Transverse colon (tissue), 4 donors: ENCODE results near the gene NFXL1. TPM values are rescaled to one million over a fixed set of nuclear protein-coding genes. Genes with fewer than 3 reads are reported as not detected.

ENCODE experiments used
- DNase-seq: peaks from one replicate; pipeline ENCODE4 v3.0.0-alpha.2; 2019
- H3K27ac ChIP-seq, 4 donors: fragments of 200-600 bp; sonication (generic); 2 replicates each; pipeline ENCODE4 v1.5.1; 2016 to 2018; ENCODE audit warnings: inconsistent platforms in 4 of 4
- H3K27me3 ChIP-seq: fragments of 200-600 bp; sonication (generic); 2 replicates; pipeline ENCODE4 v1.5.1; 2017; ENCODE audit warnings: inconsistent platforms
- H3K36me3 ChIP-seq, 4 donors: fragments of 200-600 bp; sonication (generic); 2 replicates each; pipeline ENCODE4 v1.5.1; 2017 to 2019; ENCODE audit warnings: inconsistent platforms in 4 of 4
- H3K4me1 ChIP-seq, 4 donors: fragments of 200-600 bp; sonication (generic); 2 replicates each; pipeline ENCODE4 v1.5.1; 2017 to 2020; ENCODE audit warnings: inconsistent platforms in 4 of 4
- H3K4me3 ChIP-seq, 4 donors: fragments of 200-600 bp; sonication (generic); 1 replicate in 1 of 4; 2 replicates in 3 of 4; pipeline versions ENCODE4 v1.5.1 to v1.6.1; 2017 to 2019; ENCODE audit warnings: inconsistent platforms in 4 of 4
- H3K9me3 ChIP-seq, 2 donors: fragments of 200-600 bp; sonication (generic); 2 replicates each; pipeline ENCODE4 v1.5.1; 2017 to 2019; ENCODE audit warnings: inconsistent platforms in 2 of 2
- EP300 ChIP-seq: sonication (generic); formaldehyde crosslinking; IDR thresholded peaks from one replicate; pipeline ENCODE4 v1.6.1; 2017; ENCODE audit warnings: antibody characterized with exemption, low read depth
- POLR2A ChIP-seq: fragments of 450-650 bp; IDR thresholded peaks from one replicate; pipeline ENCODE4 v1.6.1; 2016; ENCODE audit warnings: antibody characterized with exemption, mild to moderate bottlenecking, moderate library complexity
- POLR2AphosphoS5 ChIP-seq, 3 donors: sonication (generic); formaldehyde crosslinking; IDR thresholded peaks; one replicate each; pipeline ENCODE4 v1.6.1; 2016; ENCODE audit warnings: antibody characterized with exemption in 3 of 3
- WGBS, 2 donors: methylation state at CpG; one replicate each; pipeline ENCODE4 v1.1.5; 2018; ENCODE audit warnings: low coverage in 1 of 2; 5-methylcytosine and 5-hydroxymethylcytosine counted together
- in situ Hi-C, 4 donors: fragments of 200-750 bp; cut with MboI; loops; one replicate each; pipeline versions ENCODE4 v1.15.0 to v1.15.1; 2017; ENCODE audit warnings: low sequenced_read_pairs in 3 of 4, low pct_ligation_motif_present in 1 of 4, low pct_unique_long_range_greater_than_20kb in 1 of 4
- intact Hi-C: fragments of 100-400 bp; cut with DNase I; formaldehyde crosslinking; loops from one replicate; pipeline ENCODE4 v1.15.1; 2023; ENCODE audit warnings: low total_unique reads
- total RNA-seq, 4 donors: library from RNA; depleted of rRNA; stranded (reverse); fragments of >200 nt; gene quantifications; one replicate each; pipeline ENCODE4 v1.1.0, GENCODE V29; 2016
- TF ChIP-seq, protein P1 (sequence below), 5 experiments: fragments of 200-600 bp in 3 of 5; fragments of 450-650 bp in 2 of 5; sonication (generic) in 3 of 5; IDR thresholded peaks; 1 replicate in 2 of 5; 2 replicates in 3 of 5; pipeline ENCODE4 v1.5.1; 2016 to 2017; ENCODE audit warnings: antibody characterized with exemption in 5 of 5, inconsistent platforms in 3 of 5, mild to moderate bottlenecking in 2 of 5, moderate library complexity in 1 of 5

The NFXL1 gene
- total RNA-seq, 4 donors from 2014 or later = 2.0 to 22.4 (median 9.3) TPM

DNA sequence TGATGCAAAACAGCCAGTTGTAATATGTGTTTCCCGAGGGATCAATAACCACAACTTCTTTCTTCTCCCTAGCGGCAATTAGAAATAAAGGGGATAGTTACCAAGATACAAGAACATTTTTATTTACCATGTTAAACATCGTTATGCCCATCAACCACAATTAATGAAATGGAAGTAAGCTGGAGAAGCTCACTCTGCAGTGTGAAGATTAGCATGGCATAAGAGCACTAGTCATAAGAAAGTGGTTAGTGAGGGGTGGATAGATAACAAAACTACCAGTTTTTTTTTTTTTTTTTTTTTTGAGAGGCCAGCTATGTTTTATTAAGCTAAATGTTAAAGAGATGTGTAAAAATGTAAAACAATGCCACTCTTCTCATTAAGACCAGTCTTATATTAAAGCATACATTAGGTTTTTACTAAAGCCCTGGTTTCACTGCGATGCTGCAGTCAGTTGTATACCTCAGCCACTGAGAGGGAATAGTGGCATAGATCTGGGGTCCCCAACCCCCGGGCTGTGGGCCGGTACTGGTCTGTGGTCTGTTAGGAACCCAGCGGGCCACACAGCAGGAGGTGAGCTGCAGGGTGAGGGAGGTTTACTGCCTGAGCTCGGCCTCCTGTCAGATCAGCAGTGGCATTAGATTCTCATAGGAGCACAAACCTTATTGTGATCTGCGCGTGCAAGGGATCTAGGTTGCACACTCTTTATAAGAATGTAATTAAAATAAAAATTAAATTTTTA is 27.9 kb upstream of the NFXL1 start:
- in situ Hi-C loops (loop anchor here in 3 of 4 donors (10.0 to 25.0 kb wide), 3 partner anchors 247 to 257 kb away; no protein-coding TSS in a partner anchor), intact Hi-C loops (no loop called here)
- TF ChIP-seq POLR2A (no peak), EP300 (no peak), POLR2AphosphoS5 (IDR thresholded peaks at IDR 0.05) (no peak)
- TF ChIP-seq, protein P1, sequence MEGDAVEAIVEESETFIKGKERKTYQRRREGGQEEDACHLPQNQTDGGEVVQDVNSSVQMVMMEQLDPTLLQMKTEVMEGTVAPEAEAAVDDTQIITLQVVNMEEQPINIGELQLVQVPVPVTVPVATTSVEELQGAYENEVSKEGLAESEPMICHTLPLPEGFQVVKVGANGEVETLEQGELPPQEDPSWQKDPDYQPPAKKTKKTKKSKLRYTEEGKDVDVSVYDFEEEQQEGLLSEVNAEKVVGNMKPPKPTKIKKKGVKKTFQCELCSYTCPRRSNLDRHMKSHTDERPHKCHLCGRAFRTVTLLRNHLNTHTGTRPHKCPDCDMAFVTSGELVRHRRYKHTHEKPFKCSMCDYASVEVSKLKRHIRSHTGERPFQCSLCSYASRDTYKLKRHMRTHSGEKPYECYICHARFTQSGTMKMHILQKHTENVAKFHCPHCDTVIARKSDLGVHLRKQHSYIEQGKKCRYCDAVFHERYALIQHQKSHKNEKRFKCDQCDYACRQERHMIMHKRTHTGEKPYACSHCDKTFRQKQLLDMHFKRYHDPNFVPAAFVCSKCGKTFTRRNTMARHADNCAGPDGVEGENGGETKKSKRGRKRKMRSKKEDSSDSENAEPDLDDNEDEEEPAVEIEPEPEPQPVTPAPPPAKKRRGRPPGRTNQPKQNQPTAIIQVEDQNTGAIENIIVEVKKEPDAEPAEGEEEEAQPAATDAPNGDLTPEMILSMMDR (IDR thresholded peaks at IDR 0.05) = no peak
- Histone ChIP-seq H3K27ac (no peak overlapping the region), H3K4me1 (no peaks in the 10 kb centered on the region), H3K4me3 (no peak overlapping the region), H3K27me3 (no peaks in the 10 kb centered on the region), H3K36me3 (no peaks in the 10 kb centered on the region), H3K9me3 (no peaks in the 10 kb centered on the region)
- 70 to 84% methylated on average over 9 to 10 of the region's 10 CpGs for WGBS, 2 donors
- no peak for DNase-seq

DNA sequence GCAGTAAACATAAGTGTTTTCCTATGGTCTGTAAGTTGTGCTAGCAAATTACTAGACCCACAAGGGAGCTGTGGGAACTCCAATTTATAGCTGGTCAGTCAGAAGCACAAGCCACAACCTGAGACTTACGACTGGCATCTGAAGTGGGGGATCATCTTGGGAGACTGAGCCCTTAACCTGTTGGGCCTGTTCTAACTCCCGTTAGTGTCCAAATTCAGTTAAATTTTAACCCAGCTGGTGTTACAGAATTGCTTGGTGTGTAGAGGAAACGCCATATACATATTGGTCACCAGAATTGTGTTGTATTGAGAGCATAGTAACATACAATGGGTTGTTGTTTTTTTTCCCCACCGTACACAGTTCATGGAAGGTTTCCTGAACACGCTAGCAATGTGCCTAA is 25.1 kb upstream of the NFXL1 start:
- intact Hi-C loops = no loop called here
- no peak for DNase-seq
- TF ChIP-seq POLR2AphosphoS5 (IDR thresholded peaks at IDR 0.05) = no peak
- no peak for TF ChIP-seq POLR2A
- TF ChIP-seq, protein P1 (IDR thresholded peaks at IDR 0.05) = no peak
- no peak for TF ChIP-seq EP300

DNA sequence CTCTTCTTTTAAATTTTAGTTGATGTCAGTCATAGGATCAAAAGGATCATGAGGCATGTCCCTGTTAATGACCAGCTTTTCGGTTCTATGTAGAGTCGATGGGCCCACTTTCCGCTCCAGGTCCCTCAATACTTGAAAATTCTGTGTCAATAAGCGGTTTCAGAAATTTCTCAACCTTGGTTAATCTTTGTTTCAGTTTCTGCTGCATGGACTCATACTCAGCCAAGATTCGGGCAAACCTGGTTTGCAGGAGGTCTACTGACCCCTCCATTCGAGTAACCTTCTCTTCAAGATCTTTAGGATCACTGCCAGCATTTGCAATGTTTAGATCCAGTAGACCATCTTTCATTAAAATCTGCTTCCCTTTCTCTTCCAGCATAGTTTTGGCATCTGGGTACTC is 22.0 kb upstream of the NFXL1 start:
- H3K4me1 ChIP-seq = peaks cover 0 to 7% (median 0%) of the 10 kb centered on the region in 4 donors
- no peaks in the 10 kb centered on the region for H3K27me3 ChIP-seq
- no peaks in the 10 kb centered on the region for H3K9me3 ChIP-seq
- in situ Hi-C loops (loop anchor here in 2 of 4 donors (10.0 to 25.0 kb wide), 2 partner anchors 249 to 252 kb away; no protein-coding TSS in a partner anchor), intact Hi-C loops (no loop called here)
- WGBS, 2 donors = 85 to 94% methylated on average over 6 of the region's 6 CpGs
- no peak for DNase-seq
- no peak overlapping the region for H3K27ac ChIP-seq
- H3K4me3 ChIP-seq = no peak overlapping the region
- no peaks in the 10 kb centered on the region for H3K36me3 ChIP-seq
- TF ChIP-seq POLR2A = no peak
- no peak for TF ChIP-seq POLR2AphosphoS5 (IDR thresholded peaks at IDR 0.05)
- no peak for TF ChIP-seq EP300
- TF ChIP-seq, protein P1 (IDR thresholded peaks at IDR 0.05) = no peak

More for the DNA sequence above, 25.1 kb upstream of the NFXL1 start:
- Histone ChIP-seq H3K36me3 (no peaks in the 10 kb centered on the region), H3K9me3 (no peaks in the 10 kb centered on the region), H3K4me1 (no peaks in the 10 kb centered on the region), H3K27ac (no peak overlapping the region), H3K4me3 (no peak overlapping the region), H3K27me3 (no peaks in the 10 kb centered on the region)
- in situ Hi-C loops = loop anchor here in 2 of 4 donors (10.0 to 25.0 kb wide), 2 partner anchors 252 to 255 kb away; no protein-coding TSS in a partner anchor
- 44 to 62% methylated on average over 4 to 5 of the region's 5 CpGs for WGBS, 2 donors

DNA sequence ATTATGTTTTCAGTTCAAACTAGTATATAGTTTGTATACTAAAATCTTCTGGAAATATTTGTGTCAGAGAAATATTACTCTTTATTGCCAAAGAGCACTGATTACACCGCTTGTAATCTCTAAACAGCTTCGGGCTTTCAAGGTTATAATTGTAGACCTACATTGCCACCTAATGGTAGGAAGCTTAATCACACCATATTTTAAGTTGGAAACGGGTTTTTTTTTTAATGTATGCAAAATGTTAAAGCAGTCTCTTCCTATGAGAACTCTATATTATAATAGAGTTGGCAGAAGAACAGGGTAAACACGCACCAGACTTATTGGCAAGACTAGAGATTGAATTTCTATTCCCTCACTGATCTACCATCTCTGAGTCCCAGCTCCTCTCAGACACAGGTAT is 19.5 kb upstream of the NFXL1 start:
- peaks cover 0 to 7% (median 0%) of the 10 kb centered on the region in 4 donors for H3K4me1 ChIP-seq
- in situ Hi-C loops (loop anchor here in 2 of 4 donors (10.0 to 25.0 kb wide), 2 partner anchors 247 to 249 kb away; no protein-coding TSS in a partner anchor), intact Hi-C loops (no loop called here)
- no peak for DNase-seq
- no peak for TF ChIP-seq POLR2A
- TF ChIP-seq, protein P1 (IDR thresholded peaks at IDR 0.05) = peak; percentile 50 to 59 (median 57)
- no peak overlapping the region for H3K27ac ChIP-seq
- H3K9me3 ChIP-seq = no peaks in the 10 kb centered on the region
- 0 to 5% methylated on average over 3 to 4 of the region's 4 CpGs for WGBS, 2 donors
- no peak overlapping the region for H3K4me3 ChIP-seq
- H3K36me3 ChIP-seq = no peaks in the 10 kb centered on the region
- no peaks in the 10 kb centered on the region for H3K27me3 ChIP-seq
